NT2/D1 (cell line): ENCODE measurements around the gene MRPL32.

Experiments
- SUZ12 ChIP-seq: IDR thresholded peaks from 2 replicates; pipeline ENCODE4 v1.6.1; 2011; ENCODE audit not compliant: insufficient read length, insufficient read depth; ENCODE audit errors: extremely low read depth
- YY1 ChIP-seq: IDR thresholded peaks from 2 replicates; pipeline ENCODE4 v1.6.1; 2011; ENCODE audit not compliant: insufficient read length, insufficient read depth
- ZNF274 ChIP-seq: IDR thresholded peaks from 2 replicates; pipeline ENCODE4 v1.6.1; 2011; ENCODE audit warnings: mild to moderate bottlenecking, low read depth, low read length

DNA sequence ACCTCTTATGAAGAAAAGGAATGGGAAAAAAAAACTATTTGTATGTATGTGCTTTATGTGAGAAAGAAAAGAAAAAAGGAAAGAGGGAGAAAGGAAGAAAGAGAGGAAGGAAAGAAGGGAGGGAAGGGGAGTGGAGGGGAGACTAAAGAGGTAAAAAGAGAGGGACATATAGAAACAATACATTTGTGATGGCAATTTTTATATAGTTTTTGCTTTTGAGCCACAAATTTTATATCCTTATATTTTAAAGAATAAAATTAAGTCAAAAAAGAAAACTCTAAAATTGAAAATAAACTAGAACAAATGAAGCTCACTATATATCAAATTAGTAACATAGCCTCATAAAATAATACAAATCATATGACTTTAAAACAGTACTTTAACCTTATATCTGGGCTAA, 31.3 kb upstream of the MRPL32 start:
- TF ChIP-seq ZNF274 (no peak), SUZ12 (no peak), YY1 (no peak)
